ENCODE results near the gene MAPKAPK3. TPM values are rescaled to one million over a fixed set of nuclear protein-coding genes. Genes with fewer than 3 reads are reported as not detected.
"Not testable (repeated sequence)": the region's sequence is repeated elsewhere in the genome, so short reads cannot be mapped to it uniquely, and the experiment has no call there.

MAPKAPK3 gene
- total and polyA plus RNA-seq, 12 donors: 40.6 to 101 (median 65.0) TPM

DNA sequence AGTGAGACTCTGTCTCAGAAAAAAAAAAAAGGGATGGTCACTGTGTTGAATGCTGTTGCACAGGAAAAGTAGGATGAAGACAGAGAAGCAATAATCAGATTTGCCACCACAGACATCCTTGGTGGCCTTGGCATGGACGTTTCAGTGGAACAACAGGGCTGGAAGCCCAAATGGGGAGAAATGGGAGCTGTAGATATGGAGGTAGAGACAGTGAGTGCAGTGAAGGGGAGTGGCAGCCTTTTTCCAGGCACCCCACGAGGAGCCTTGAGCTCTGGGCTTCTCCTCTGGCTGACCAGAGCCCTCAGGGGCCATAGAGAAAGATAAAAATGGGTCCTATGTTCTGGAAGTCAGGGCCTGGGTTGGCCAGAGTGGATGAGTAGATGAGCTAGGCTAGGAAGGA, 45.5 kb downstream of the MAPKAPK3 start:
- peaks cover 0 to 7% of the 10 kb centered on the region in 2 donors for H3K4me1 ChIP-seq (replicated peaks in 1 of 2)
- peak in 3 of 7 donors; percentile 6 to 25 (median 15) for DNase-seq
- TF ChIP-seq, protein P1, sequence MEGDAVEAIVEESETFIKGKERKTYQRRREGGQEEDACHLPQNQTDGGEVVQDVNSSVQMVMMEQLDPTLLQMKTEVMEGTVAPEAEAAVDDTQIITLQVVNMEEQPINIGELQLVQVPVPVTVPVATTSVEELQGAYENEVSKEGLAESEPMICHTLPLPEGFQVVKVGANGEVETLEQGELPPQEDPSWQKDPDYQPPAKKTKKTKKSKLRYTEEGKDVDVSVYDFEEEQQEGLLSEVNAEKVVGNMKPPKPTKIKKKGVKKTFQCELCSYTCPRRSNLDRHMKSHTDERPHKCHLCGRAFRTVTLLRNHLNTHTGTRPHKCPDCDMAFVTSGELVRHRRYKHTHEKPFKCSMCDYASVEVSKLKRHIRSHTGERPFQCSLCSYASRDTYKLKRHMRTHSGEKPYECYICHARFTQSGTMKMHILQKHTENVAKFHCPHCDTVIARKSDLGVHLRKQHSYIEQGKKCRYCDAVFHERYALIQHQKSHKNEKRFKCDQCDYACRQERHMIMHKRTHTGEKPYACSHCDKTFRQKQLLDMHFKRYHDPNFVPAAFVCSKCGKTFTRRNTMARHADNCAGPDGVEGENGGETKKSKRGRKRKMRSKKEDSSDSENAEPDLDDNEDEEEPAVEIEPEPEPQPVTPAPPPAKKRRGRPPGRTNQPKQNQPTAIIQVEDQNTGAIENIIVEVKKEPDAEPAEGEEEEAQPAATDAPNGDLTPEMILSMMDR (IDR thresholded peaks at IDR 0.05): no peak
- no peak for TF ChIP-seq POLR2A (IDR thresholded peaks at IDR 0.05)
- H3K36me3 ChIP-seq (replicated peaks in 1 of 2): no peaks in the 10 kb centered on the region
- H3K27ac ChIP-seq: no peak overlapping the region
- no peak overlapping the region for H3K4me3 ChIP-seq
- H3K27me3 ChIP-seq: no peaks in the 10 kb centered on the region
- no peaks in the 10 kb centered on the region for H3K9me3 ChIP-seq (replicated peaks in 1 of 3)
- intact Hi-C loops (cut with DNase I): no loop called here
- 29 to 44% (median 39%) methylated on average over 2 of the region's 2 CpGs for WGBS, 4 donors

DNA sequence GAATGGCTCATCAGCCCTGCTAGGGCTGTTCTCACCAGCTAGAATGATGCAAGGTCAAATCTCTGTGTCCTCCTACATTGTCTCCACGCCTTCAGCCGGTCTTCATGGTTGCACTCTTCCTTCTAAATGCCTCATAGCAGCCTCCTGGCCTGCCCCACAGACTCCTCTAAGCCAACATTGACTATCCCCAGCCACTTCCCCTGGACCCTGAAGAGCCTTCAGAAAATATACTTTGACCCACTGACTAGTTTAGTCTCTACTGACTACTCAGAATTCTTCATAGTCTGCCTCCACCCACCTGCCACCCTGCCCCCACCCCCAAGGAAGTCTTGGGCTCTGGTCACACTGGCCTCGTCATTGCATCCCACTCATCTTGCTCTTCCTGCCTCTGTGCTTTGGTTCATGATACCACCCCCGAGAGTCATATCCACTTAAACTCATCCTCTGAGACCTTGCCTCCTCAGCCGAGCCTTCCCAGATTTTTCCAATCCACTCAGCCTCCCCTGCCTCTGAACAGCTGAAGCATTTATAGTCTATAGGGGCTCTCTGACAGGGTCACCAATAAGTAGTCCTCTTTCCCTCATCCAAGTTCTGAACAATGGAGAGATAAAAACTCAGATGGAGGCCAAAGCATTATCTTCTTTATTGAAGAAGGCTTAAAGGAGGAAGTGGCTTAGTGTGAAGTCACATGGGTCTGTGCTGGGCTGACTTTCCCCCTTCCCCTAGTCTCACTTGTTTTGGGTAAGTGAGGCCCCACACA, 48.3 kb downstream of the MAPKAPK3 start:
- Histone ChIP-seq H3K4me3 (no peak overlapping the region), H3K9me3 (replicated peaks in 1 of 3) (no peaks in the 10 kb centered on the region), H3K36me3 (replicated peaks in 1 of 2) (no peaks in the 10 kb centered on the region), H3K4me1 (replicated peaks in 1 of 2) (peaks cover 0 to 7% of the 10 kb centered on the region in 2 donors), H3K27ac (no peak overlapping the region), H3K27me3 (no peaks in the 10 kb centered on the region)
- DNase-seq: peak in 1 of 7 donors; percentile 11
- intact Hi-C loops (cut with DNase I): no loop called here
- TF ChIP-seq POLR2A (IDR thresholded peaks at IDR 0.05): no peak
- TF ChIP-seq, protein P1 (IDR thresholded peaks at IDR 0.05): no peak
- WGBS, 4 donors: 82 to 87% (median 85%) methylated on average over 5 of the region's 5 CpGs

DNA sequence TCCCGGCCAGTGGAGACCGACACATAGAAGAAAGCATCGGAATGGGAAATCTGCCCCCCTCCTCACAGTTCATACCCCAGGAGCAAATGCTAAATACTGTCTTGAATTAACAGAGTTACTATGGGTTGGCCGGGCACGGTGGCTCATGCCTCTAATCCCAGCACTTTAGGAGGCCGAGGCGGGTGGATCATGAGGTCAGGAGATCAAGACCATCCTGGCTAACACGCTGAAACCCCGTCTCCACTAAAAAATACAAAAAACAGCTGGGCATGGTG, 48.8 kb downstream of the MAPKAPK3 start:
- 68 to 88% (median 78%) methylated on average over 9 of the region's 9 CpGs for WGBS, 4 donors
- intact Hi-C loops (cut with DNase I): not testable (repeated sequence)

DNA sequence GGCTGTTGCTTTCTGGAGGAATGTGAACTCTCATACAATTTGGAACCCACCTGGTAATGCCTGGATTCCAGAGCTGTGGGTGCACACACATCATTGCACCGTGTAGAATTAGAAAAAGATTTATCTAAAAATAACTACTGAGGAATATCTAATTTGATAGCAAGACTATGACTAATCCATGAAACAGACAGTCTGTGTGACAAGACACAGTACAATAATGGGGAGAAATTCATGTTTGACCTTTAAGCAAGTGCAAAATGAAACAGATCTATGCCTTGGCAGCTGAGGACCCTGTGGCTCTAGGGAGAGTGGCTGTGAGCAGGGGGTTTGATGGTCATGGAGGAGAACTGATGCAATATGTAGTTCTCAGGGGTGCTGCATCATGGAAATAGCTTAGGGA, 49.9 kb downstream of the MAPKAPK3 start:
- WGBS, 4 donors: 12 to 28% (median 20%) methylated on average over 1 of the region's 1 CpG
- DNase-seq: peak in 1 of 7 donors; percentile 20
- H3K36me3 ChIP-seq (replicated peaks in 1 of 2): no peaks in the 10 kb centered on the region
- H3K9me3 ChIP-seq (replicated peaks in 1 of 3): no peaks in the 10 kb centered on the region
- no peak overlapping the region for H3K4me3 ChIP-seq
- no peaks in the 10 kb centered on the region for H3K27me3 ChIP-seq
- peaks cover 0 to 7% of the 10 kb centered on the region in 2 donors for H3K4me1 ChIP-seq (replicated peaks in 1 of 2)
- H3K27ac ChIP-seq: no peak overlapping the region
- intact Hi-C loops (cut with DNase I): no loop called here
- TF ChIP-seq, protein P1 (IDR thresholded peaks at IDR 0.05): no peak
- TF ChIP-seq POLR2A (IDR thresholded peaks at IDR 0.05): no peak

More for the DNA sequence above, 48.8 kb downstream of the MAPKAPK3 start:
- H3K9me3 ChIP-seq (replicated peaks in 1 of 3); H3K36me3 ChIP-seq (replicated peaks in 1 of 2); H3K27me3 ChIP-seq; H3K27ac ChIP-seq; H3K4me3 ChIP-seq; H3K4me1 ChIP-seq (replicated peaks in 1 of 2): not testable (repeated sequence)
- DNase-seq: peak in 1 of 7 donors; percentile 40

DNA sequence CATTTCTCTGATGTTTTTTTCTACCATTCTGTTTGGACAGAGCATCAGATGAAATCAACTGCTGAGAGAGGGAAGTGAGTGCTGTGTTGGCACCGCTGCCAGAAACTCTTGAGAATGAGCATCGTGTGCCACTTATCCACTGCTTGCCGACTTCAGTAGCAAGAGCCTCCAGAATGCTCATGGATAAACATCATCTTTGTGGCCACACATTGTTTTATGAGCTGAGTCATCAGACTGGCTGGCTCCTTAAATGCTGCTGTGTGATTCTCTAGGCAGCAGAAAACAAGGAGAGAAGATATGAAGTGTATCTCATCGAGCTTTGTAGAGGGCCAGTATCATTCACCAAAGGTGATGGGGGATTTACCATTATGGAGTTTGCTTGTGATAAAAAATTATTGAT, 54.4 kb downstream of the MAPKAPK3 start:
- Histone ChIP-seq H3K27me3 (no peaks in the 10 kb centered on the region), H3K4me3 (no peak overlapping the region), H3K4me1 (replicated peaks in 1 of 2) (peaks cover 0 to 7% of the 10 kb centered on the region in 2 donors), H3K9me3 (replicated peaks in 1 of 3) (no peaks in the 10 kb centered on the region), H3K27ac (no peak overlapping the region), H3K36me3 (replicated peaks in 1 of 2) (no peaks in the 10 kb centered on the region)
- WGBS, 4 donors: 50 to 66% (median 65%) methylated on average over 4 of the region's 4 CpGs
- intact Hi-C loops (cut with DNase I): no loop called here
- TF ChIP-seq, protein P1 (IDR thresholded peaks at IDR 0.05): no peak
- no peak for TF ChIP-seq POLR2A (IDR thresholded peaks at IDR 0.05)
- DNase-seq: no peak
